HFFc6 (cell line): ENCODE data around the gene SKI. TPM values are rescaled to one million over a fixed set of nuclear protein-coding genes. Genes with fewer than 3 reads are reported as not detected.

Experiments used
- DNase-seq: peaks from one replicate; pipeline ENCODE4 v3.0.0-alpha.2; 2018
- H3K27ac Mint-ChIP-seq: 2 replicates; pipeline ENCODE4 v1.8.0; 2020; ENCODE audit warnings: mild to moderate bottlenecking, mixed read lengths
- H3K27me3 Mint-ChIP-seq: 2 replicates; pipeline ENCODE4 v1.8.0; 2021; ENCODE audit warnings: mild to moderate bottlenecking, moderate library complexity, mixed read lengths; ENCODE audit not compliant: insufficient read depth
- H3K36me3 Mint-ChIP-seq: 2 replicates; pipeline ENCODE4 v1.8.0; 2021; ENCODE audit warnings: low read depth, mixed read lengths
- H3K4me1 Mint-ChIP-seq: 2 replicates; pipeline ENCODE4 v1.8.0; 2020; ENCODE audit warnings: low read depth, mixed read lengths
- H3K4me3 Mint-ChIP-seq: 2 replicates; pipeline ENCODE4 v1.8.0; 2020; ENCODE audit warnings: mild to moderate bottlenecking, moderate library complexity, mixed read lengths
- H3K9me3 Mint-ChIP-seq: 2 replicates; pipeline ENCODE4 v1.8.0; 2020; ENCODE audit warnings: mild to moderate bottlenecking, mixed read lengths
- total RNA-seq, 6 experiments: library from RNA; stranded (reverse); fragmentation: NEBNext Ultra II Directional; extraction: Animal tissue kit (Norgen Biotek cat#: 25700); gene quantifications; 2 replicates in 1 of 6; 3 replicates in 5 of 6; pipeline ENCODE4 v1.2.3, GENCODE V29; 2021
- TF ChIP-seq, protein P1 (sequence below): fragments of 200-600 bp; sonication (generic); IDR thresholded peaks from 2 replicates; pipeline ENCODE4 v1.5.0; 2021; ENCODE audit warnings: antibody characterized with exemption, mild to moderate bottlenecking

SKI gene
- total RNA-seq, 6 experiments from 2014 or later: 63.7 to 76.6 (median 66.1) TPM

DNA sequence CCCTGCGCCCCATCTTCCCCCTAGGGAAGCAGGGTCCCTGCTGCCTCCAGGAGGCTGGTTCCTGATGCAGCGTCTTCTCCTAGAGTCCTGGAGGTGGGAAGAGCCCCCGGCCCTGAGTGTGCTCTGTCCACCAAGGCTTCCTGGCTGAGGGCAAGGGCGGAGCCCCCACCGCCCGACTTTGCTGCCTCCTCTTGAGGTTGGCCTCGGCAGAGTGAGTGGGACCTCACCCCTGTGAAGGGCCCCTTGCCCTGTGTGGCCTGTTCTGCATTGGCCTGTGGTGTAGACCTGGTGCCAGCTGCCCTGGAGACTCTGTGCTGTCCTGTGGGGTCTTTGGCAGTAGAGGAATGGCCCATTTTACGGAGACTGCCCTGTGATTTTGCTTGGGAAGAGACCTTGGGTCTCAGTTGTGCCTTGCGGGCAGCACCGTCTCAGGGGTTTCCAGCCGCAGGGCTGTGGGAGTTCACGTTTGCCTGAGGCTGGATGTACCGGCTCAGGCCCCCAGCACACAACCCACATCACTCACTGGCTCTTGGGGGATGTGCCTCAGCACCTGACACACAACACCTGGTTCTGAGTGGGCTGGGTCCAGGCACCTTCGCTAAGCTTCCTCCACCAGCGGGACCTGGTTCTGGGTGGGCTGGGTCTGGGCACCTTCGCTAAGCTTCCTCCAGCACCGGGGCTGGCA is 73.6 kb downstream of the SKI start:
- TF ChIP-seq, protein P1, sequence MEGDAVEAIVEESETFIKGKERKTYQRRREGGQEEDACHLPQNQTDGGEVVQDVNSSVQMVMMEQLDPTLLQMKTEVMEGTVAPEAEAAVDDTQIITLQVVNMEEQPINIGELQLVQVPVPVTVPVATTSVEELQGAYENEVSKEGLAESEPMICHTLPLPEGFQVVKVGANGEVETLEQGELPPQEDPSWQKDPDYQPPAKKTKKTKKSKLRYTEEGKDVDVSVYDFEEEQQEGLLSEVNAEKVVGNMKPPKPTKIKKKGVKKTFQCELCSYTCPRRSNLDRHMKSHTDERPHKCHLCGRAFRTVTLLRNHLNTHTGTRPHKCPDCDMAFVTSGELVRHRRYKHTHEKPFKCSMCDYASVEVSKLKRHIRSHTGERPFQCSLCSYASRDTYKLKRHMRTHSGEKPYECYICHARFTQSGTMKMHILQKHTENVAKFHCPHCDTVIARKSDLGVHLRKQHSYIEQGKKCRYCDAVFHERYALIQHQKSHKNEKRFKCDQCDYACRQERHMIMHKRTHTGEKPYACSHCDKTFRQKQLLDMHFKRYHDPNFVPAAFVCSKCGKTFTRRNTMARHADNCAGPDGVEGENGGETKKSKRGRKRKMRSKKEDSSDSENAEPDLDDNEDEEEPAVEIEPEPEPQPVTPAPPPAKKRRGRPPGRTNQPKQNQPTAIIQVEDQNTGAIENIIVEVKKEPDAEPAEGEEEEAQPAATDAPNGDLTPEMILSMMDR: no peak
- H3K4me1 Mint-ChIP-seq: no peaks in the 10 kb centered on the region
- no peak overlapping the region for H3K4me3 Mint-ChIP-seq
- no peak for DNase-seq
- peaks cover 3% of the 10 kb centered on the region for H3K27me3 Mint-ChIP-seq
- no peaks in the 10 kb centered on the region for H3K9me3 Mint-ChIP-seq
- peaks cover 9% of the 10 kb centered on the region; the same call in 1 of the 2 replicates for H3K36me3 Mint-ChIP-seq
- H3K27ac Mint-ChIP-seq: peak overlapping the region; percentile 60; the same call in 1 of the 2 replicates

DNA sequence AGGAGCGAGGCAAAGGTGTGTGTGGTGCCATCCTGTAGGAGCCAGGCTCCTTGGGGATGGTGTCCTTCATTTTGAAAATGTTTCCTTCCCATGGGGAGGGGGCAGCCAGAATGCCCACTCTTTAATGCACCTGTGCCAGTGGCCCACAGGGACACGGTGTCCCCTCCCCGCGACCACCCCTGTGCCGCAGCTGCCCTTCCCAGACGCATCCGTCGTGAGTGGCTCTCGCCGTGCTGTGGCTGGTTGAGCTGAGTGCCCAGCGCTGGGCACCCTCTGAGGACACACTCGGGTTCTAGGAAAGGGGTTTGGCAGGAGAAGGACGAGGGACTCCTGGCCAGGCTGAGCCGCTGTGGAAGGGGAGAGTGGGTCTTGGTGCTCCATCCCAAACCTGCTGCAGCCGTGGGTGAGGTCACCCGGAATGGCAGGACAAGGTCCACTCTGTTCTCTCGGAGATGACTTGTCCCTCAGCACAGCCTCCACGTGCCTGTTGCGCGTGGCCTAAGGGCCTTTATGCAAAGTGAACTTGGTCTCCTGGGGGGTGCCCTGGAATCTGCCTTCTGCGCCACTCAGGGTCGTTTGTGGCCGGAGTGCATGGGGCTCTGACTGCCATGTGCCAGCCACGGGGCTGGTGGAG is 74.3 kb downstream of the SKI start:
- no peak for DNase-seq
- Mint-ChIP-seq H3K36me3 (peaks cover 10% of the 10 kb centered on the region; the same call in 1 of the 2 replicates), H3K9me3 (no peaks in the 10 kb centered on the region), H3K27me3 (peaks cover 4% of the 10 kb centered on the region), H3K4me1 (no peaks in the 10 kb centered on the region), H3K4me3 (no peak overlapping the region), H3K27ac (no peak overlapping the region)
- TF ChIP-seq, protein P1: no peak

DNA sequence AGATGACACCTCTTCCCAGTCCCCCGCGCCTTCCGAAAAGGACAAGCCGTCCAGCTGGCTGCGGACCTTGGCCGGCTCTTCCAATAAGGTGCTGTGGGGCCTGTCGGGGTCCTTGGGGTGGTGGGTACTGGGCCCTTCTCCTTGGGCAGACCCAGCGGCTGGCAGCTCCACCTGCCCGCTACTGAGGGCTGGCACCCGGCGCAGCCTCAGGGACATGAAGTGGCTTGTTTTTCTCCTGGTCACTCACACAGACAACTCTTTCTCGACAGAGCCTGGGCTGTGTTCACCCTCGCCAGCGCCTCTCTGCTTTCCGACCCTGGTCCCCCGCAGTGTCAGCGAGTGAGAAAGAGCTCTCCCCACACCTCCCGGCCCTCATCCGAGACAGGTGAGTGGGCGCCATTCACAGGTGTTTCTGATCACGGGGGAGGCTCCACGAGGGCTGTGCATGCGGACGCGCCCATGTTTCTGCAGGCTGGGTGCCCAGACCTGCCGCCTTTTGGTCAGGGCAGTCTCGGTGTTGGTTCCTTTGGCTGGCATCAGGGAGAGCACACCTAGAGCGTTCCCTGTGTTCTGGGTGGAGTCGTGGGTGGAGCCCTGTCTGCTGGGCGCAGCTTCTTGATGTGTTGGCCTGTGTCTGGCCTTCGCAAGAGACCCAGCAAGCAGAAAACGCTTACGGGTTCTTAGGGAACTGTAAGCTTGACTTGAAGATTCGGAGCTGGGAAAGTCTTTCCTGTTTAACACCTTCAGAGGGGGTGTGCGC is 75.1 kb downstream of the SKI start:
- TF ChIP-seq, protein P1: no peak
- H3K27me3 Mint-ChIP-seq: peaks cover 4% of the 10 kb centered on the region
- H3K9me3 Mint-ChIP-seq: no peaks in the 10 kb centered on the region
- DNase-seq: no peak
- no peaks in the 10 kb centered on the region for H3K4me1 Mint-ChIP-seq
- H3K36me3 Mint-ChIP-seq: peaks cover 18% of the 10 kb centered on the region; the same call in 1 of the 2 replicates
- H3K27ac Mint-ChIP-seq: no peak overlapping the region
- H3K4me3 Mint-ChIP-seq: no peak overlapping the region

DNA sequence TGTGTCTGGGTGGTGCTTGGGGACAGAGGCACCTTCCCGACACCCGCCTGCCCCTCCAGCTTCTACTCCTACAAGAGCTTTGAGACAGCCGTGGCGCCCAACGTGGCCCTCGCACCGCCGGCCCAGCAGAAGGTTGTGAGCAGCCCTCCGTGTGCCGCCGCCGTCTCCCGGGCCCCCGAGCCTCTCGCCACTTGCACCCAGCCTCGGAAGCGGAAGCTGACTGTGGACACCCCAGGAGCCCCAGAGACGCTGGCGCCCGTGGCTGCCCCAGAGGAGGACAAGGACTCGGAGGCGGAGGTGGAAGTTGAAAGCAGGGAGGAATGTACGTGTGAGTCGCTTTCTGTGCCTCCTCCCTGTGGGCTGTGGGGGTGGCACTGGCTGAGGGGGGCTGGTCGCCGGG is 75.7 kb downstream of the SKI start:
- no peak for DNase-seq
- peaks cover 7% of the 10 kb centered on the region for H3K27me3 Mint-ChIP-seq
- TF ChIP-seq, protein P1: no peak
- no peak overlapping the region for H3K4me3 Mint-ChIP-seq
- H3K9me3 Mint-ChIP-seq: no peaks in the 10 kb centered on the region
- H3K27ac Mint-ChIP-seq: no peak overlapping the region
- no peaks in the 10 kb centered on the region for H3K4me1 Mint-ChIP-seq
- peaks cover 22% of the 10 kb centered on the region; the same call in 1 of the 2 replicates for H3K36me3 Mint-ChIP-seq

DNA sequence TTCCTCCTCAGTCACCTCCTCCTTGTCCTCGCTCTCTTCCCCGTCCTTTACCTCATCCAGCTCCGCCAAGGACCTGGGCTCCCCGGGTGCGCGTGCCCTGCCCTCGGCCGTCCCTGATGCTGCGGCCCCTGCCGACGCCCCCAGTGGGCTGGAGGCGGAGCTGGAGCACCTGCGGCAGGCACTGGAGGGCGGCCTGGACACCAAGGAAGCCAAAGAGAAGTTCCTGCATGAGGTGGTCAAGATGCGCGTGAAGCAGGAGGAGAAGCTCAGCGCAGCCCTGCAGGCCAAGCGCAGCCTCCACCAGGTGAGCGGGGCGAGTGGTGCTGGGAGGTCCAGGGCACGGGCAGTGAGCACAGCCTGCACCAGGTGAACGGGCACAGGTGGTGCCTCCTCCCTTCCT is 76.2 kb downstream of the SKI start:
- no peak for DNase-seq
- H3K9me3 Mint-ChIP-seq: no peaks in the 10 kb centered on the region
- peaks cover 22% of the 10 kb centered on the region; the same call in 1 of the 2 replicates for H3K36me3 Mint-ChIP-seq
- H3K4me3 Mint-ChIP-seq: no peak overlapping the region
- peaks cover 7% of the 10 kb centered on the region for H3K27me3 Mint-ChIP-seq
- no peaks in the 10 kb centered on the region for H3K4me1 Mint-ChIP-seq
- TF ChIP-seq, protein P1: no peak
- H3K27ac Mint-ChIP-seq: no peak overlapping the region
